ENCODE measurements around the gene SHH.

Gene SHH

DNA sequence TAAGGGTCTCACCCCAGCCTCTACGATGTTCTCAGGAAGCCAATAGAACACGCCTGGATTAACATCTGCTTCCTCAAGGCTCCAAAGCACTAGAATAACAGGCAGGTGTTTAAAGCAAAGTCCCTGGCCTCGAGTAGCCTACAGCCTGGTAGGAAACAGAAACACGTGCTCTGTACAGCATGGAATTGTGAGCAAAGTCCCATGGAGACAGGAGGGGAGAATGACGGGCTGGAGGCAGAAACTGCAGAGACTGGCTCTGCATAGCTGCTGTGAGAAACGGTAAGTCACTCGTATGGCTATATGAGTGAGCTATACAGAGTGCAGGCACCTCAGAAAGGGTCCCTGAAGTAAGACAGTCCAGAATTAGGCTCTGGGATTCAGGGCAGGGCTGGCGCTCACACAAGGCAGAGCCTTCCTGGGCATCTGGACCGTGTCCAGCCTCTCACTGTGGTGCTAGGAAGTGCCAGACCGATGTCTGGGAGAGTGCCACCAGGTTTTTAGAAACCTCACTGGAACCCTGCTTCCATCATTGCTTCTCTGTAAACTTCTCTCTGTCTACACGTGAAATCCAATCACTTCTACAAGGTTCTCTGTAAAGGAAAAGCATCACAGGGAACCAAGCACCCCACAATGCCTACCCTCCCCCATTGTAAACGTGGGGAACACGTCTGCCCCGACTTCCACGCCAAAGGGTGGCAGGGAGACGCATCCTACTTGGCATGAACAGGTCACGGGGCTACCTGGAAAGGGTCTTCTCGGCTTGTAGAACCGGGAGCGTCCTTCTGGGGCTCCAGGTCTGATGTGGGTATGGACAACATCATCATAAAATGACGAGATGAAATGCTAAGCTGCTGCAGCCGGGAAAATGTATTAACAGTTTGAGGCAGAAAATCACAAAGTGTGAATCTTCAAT is 38.8 kb upstream of the SHH start:
- no peak overlapping the region for H2AFZ ChIP-seq (ENCODE audit: low read length)
- H3F3A ChIP-seq (ENCODE audit: insufficient read depth, low read length): no peaks in the 10 kb centered on the region
- no peaks in the 10 kb centered on the region for H3K4me1 ChIP-seq (ENCODE audit: low read length)
- DNase-seq: no peak
- H3K36me3 ChIP-seq (replicated peaks; ENCODE audit: insufficient read depth, low read length): no peaks in the 10 kb centered on the region
- no peaks in the 10 kb centered on the region for H4K20me1 ChIP-seq (ENCODE audit: insufficient read depth, low read length)
- no peak for TF ChIP-seq EZH2phosphoT487 (IDR thresholded peaks at IDR 0.05; ENCODE audit: low read length)
- TF ChIP-seq EZH2 (optimal IDR thresholded peaks at IDR 0.05; ENCODE audit: low read depth, low read length): no peak
- TF ChIP-seq CTCF (IDR thresholded peaks at IDR 0.05; ENCODE audit: low read length): no peak
- H3K27ac ChIP-seq (ENCODE audit: low read length): no peak overlapping the region
- H3K9me3 ChIP-seq (replicated peaks; ENCODE audit: insufficient read depth, low read length): no peaks in the 10 kb centered on the region
- no peak overlapping the region for H3K4me2 ChIP-seq (ENCODE audit: low read depth, low read length)
- no peak overlapping the region for H3K4me3 ChIP-seq (ENCODE audit: low read length)
- peaks cover 40% of the 10 kb centered on the region for H3K27me3 ChIP-seq (replicated peaks; ENCODE audit: insufficient read depth, low read length)
- no peaks in the 10 kb centered on the region for H3K79me2 ChIP-seq (ENCODE audit: low read length)
- no peak overlapping the region for H3K9ac ChIP-seq (ENCODE audit: low read length)
- no peaks in the 10 kb centered on the region for H3K9me2 ChIP-seq (replicated peaks; ENCODE audit: insufficient read depth, low read length)

DNA sequence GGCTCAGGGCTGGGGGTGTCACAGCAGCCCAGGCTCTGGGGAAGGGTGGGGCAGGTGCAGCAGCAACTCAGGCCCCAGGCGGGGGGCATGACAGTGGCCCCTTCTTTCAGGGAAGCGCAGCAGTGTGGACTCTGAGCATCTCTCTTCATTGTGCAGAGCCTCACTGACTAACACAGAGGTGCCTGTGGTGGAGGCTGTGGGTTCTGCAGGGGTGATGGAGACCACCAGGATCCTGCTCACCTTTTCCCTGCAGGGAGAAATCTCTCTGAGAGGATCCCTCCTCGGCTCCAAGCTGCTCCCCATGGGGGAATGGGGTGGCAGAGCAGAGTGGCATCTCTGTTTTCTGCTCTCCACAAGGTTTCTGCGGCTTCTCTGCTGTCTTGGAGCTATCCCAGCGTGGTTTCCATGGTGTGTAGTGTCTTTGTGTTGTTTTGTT is 37.8 kb upstream of the SHH start:
- H3K4me3 ChIP-seq (ENCODE audit: low read length): no peak overlapping the region
- no peaks in the 10 kb centered on the region for H3K4me1 ChIP-seq (ENCODE audit: low read length)
- no peaks in the 10 kb centered on the region for H4K20me1 ChIP-seq (ENCODE audit: insufficient read depth, low read length)
- H3K79me2 ChIP-seq (ENCODE audit: low read length): no peaks in the 10 kb centered on the region
- no peak for DNase-seq
- no peaks in the 10 kb centered on the region for H3F3A ChIP-seq (ENCODE audit: insufficient read depth, low read length)
- H3K27ac ChIP-seq (ENCODE audit: low read length): no peak overlapping the region
- H3K9me3 ChIP-seq (replicated peaks; ENCODE audit: insufficient read depth, low read length): no peaks in the 10 kb centered on the region
- H3K4me2 ChIP-seq (ENCODE audit: low read depth, low read length): no peak overlapping the region
- no peak for TF ChIP-seq EZH2 (optimal IDR thresholded peaks at IDR 0.05; ENCODE audit: low read depth, low read length)
- TF ChIP-seq CTCF (IDR thresholded peaks at IDR 0.05; ENCODE audit: low read length): no peak
- no peak for TF ChIP-seq EZH2phosphoT487 (IDR thresholded peaks at IDR 0.05; ENCODE audit: low read length)
- no peaks in the 10 kb centered on the region for H3K36me3 ChIP-seq (replicated peaks; ENCODE audit: insufficient read depth, low read length)
- H3K9ac ChIP-seq (ENCODE audit: low read length): no peak overlapping the region
- no peak overlapping the region for H2AFZ ChIP-seq (ENCODE audit: low read length)
- peaks cover 50% of the 10 kb centered on the region for H3K27me3 ChIP-seq (replicated peaks; ENCODE audit: insufficient read depth, low read length)
- no peaks in the 10 kb centered on the region for H3K9me2 ChIP-seq (replicated peaks; ENCODE audit: insufficient read depth, low read length)

- no peak overlapping the region for H3K27ac ChIP-seq (ENCODE audit: low read length)
- DNase-seq: no peak
Observed at GRCh38 chr7:155848691-155849669, 36.7 kb upstream of the SHH start.

More at GRCh38 chr7:155848691-155849669, 36.7 kb upstream of the SHH start:
- no peaks in the 10 kb centered on the region for H3F3A ChIP-seq (ENCODE audit: insufficient read depth, low read length)
- no peaks in the 10 kb centered on the region for H3K9me2 ChIP-seq (replicated peaks; ENCODE audit: insufficient read depth, low read length)
- H3K9me3 ChIP-seq (replicated peaks; ENCODE audit: insufficient read depth, low read length): no peaks in the 10 kb centered on the region
- no peak overlapping the region for H2AFZ ChIP-seq (ENCODE audit: low read length)
- no peaks in the 10 kb centered on the region for H4K20me1 ChIP-seq (ENCODE audit: insufficient read depth, low read length)
- no peaks in the 10 kb centered on the region for H3K79me2 ChIP-seq (ENCODE audit: low read length)
- H3K36me3 ChIP-seq (replicated peaks; ENCODE audit: insufficient read depth, low read length): no peaks in the 10 kb centered on the region
- H3K27me3 ChIP-seq (replicated peaks; ENCODE audit: insufficient read depth, low read length): peaks cover 60% of the 10 kb centered on the region
- no peaks in the 10 kb centered on the region for H3K4me1 ChIP-seq (ENCODE audit: low read length)
- TF ChIP-seq EZH2phosphoT487 (IDR thresholded peaks at IDR 0.05; ENCODE audit: low read length) (no peak), EZH2 (optimal IDR thresholded peaks at IDR 0.05; ENCODE audit: low read depth, low read length) (no peak), CTCF (IDR thresholded peaks at IDR 0.05; ENCODE audit: low read length) (no peak)
- H3K4me2 ChIP-seq (ENCODE audit: low read depth, low read length): no peak overlapping the region
- H3K4me3 ChIP-seq (ENCODE audit: low read length): no peak overlapping the region
- H3K9ac ChIP-seq (ENCODE audit: low read length): no peak overlapping the region

All from MM.1S (cell line).